ENCODE data around the gene SLC12A8. TPM values are rescaled to one million over a fixed set of nuclear protein-coding genes. Genes with fewer than 3 reads are reported as not detected.

Gene SLC12A8
- total RNA-seq, 1 donor from 2014 or later, result 3.0 TPM

- peak; percentile 67 for TF ChIP-seq CTCF (IDR thresholded peaks at IDR 0.05)
- no peak overlapping the region for H3K4me3 Mint-ChIP-seq (ENCODE audit: unreplicated experiment)
- H3K9me3 Mint-ChIP-seq (ENCODE audit: unreplicated experiment), result no peaks in the 10 kb centered on the region
- no peak overlapping the region for H3K27ac Mint-ChIP-seq (ENCODE audit: unreplicated experiment)
- no peaks in the 10 kb centered on the region for H3K27me3 Mint-ChIP-seq (ENCODE audit: unreplicated experiment)
- H3K36me3 Mint-ChIP-seq (ENCODE audit: unreplicated experiment), result no peaks in the 10 kb centered on the region
- no peak for DNase-seq (ENCODE audit: extremely low spot score, unreplicated experiment)
- peaks cover 19% of the 10 kb centered on the region for H3K4me1 Mint-ChIP-seq (ENCODE audit: unreplicated experiment)
Measured at GRCh38 chr3:125165189-125165947, 47.2 kb downstream of the SLC12A8 start.

- H3K27me3 Mint-ChIP-seq (ENCODE audit: unreplicated experiment), result no peaks in the 10 kb centered on the region
- no peak overlapping the region for H3K4me3 Mint-ChIP-seq (ENCODE audit: unreplicated experiment)
- no peaks in the 10 kb centered on the region for H3K36me3 Mint-ChIP-seq (ENCODE audit: unreplicated experiment)
- no peak overlapping the region for H3K27ac Mint-ChIP-seq (ENCODE audit: unreplicated experiment)
- no peaks in the 10 kb centered on the region for H3K9me3 Mint-ChIP-seq (ENCODE audit: unreplicated experiment)
- peaks cover 10% of the 10 kb centered on the region for H3K4me1 Mint-ChIP-seq (ENCODE audit: unreplicated experiment)
- no peak for DNase-seq (ENCODE audit: extremely low spot score, unreplicated experiment)
- peak; percentile 35 for TF ChIP-seq CTCF (IDR thresholded peaks at IDR 0.05)
Measured at GRCh38 chr3:125163739-125164601, 48.6 kb downstream of the SLC12A8 start.

GRCh38 chr3:125161607-125162219, 50.8 kb downstream of the SLC12A8 start:
- H3K9me3 Mint-ChIP-seq (ENCODE audit: unreplicated experiment), result no peaks in the 10 kb centered on the region
- H3K27me3 Mint-ChIP-seq (ENCODE audit: unreplicated experiment), result no peaks in the 10 kb centered on the region
- peaks cover 12% of the 10 kb centered on the region for H3K4me1 Mint-ChIP-seq (ENCODE audit: unreplicated experiment)
- TF ChIP-seq CTCF (IDR thresholded peaks at IDR 0.05), result no peak
- no peak overlapping the region for H3K27ac Mint-ChIP-seq (ENCODE audit: unreplicated experiment)
- no peaks in the 10 kb centered on the region for H3K36me3 Mint-ChIP-seq (ENCODE audit: unreplicated experiment)
- DNase-seq (ENCODE audit: extremely low spot score, unreplicated experiment), result no peak
- no peak overlapping the region for H3K4me3 Mint-ChIP-seq (ENCODE audit: unreplicated experiment)

- no peak for DNase-seq (ENCODE audit: extremely low spot score, unreplicated experiment)
- H3K9me3 Mint-ChIP-seq (ENCODE audit: unreplicated experiment), result no peaks in the 10 kb centered on the region
- peaks cover 12% of the 10 kb centered on the region for H3K4me1 Mint-ChIP-seq (ENCODE audit: unreplicated experiment)
- no peak overlapping the region for H3K27ac Mint-ChIP-seq (ENCODE audit: unreplicated experiment)
- no peak overlapping the region for H3K4me3 Mint-ChIP-seq (ENCODE audit: unreplicated experiment)
- no peaks in the 10 kb centered on the region for H3K36me3 Mint-ChIP-seq (ENCODE audit: unreplicated experiment)
- H3K27me3 Mint-ChIP-seq (ENCODE audit: unreplicated experiment), result no peaks in the 10 kb centered on the region
- no peak for TF ChIP-seq CTCF (IDR thresholded peaks at IDR 0.05)
Measured at GRCh38 chr3:125160606-125161371, 51.8 kb downstream of the SLC12A8 start.

All from osteocyte (in vitro differentiated cells).